A549 (cell line): ENCODE data around the gene PSMB5. TPM values are rescaled to one million over a fixed set of nuclear protein-coding genes. Genes with fewer than 3 reads are reported as not detected.

Source experiments
- ATAC-seq, 2 experiments: fragments of 200-7000 bp in 1 of 2; fragments of >200 bp in 1 of 2; cut with Nextera tagmentation in 1 of 2; cut with Tn5 transposase in 1 of 2; 3 replicates each; pipeline versions ENCODE4 v1.8.0 to v1.9.1; 2018 to 2020; ENCODE audit warnings: mild to moderate bottlenecking in 1 of 2, moderate library complexity in 1 of 2
- CTCF ChIA-PET: fragments of 300-600 bp; sonication (Branson Sonifier 250); formaldehyde crosslinking; extraction: SDS; loops from one replicate; lab custom pipeline; 2021; ENCODE audit warnings: antibody characterized with exemption, inconsistent platforms; lab: Yijun Ruan, JAX
- POLR2A ChIA-PET: fragments of 350-600 bp; formaldehyde crosslinking; extraction: SDS; loops from one replicate; lab custom pipeline; 2021; ENCODE audit warnings: antibody characterized with exemption, inconsistent platforms; lab: Yijun Ruan, JAX
- DNase-seq, 2 experiments: peaks; one replicate each; pipeline versions ENCODE4 v3.0.0 to v3.0.0-alpha.2; 2011 to 2016; ENCODE audit warnings: low read depth in 1 of 2, low spot score in 1 of 2
- FAIRE-seq: peaks from 2 replicates; lab custom pipeline; 2011; peaks lifted over from hg19 to GRCh38; lab: Jason Lieb, UNC
- H3K27ac ChIP-seq, 2 experiments: fragments of >200 bp; sonication (Bioruptor Twin); formaldehyde crosslinking; 3 replicates each; pipeline ENCODE4 v1.5.1; 2016 to 2017
- H3K4me1 ChIP-seq: fragments of >200 bp; sonication (Bioruptor Twin); formaldehyde crosslinking; 3 replicates; pipeline ENCODE4 v1.6.1; 2016
- H3K4me2 ChIP-seq: fragments of >200 bp; sonication (Bioruptor Twin); formaldehyde crosslinking; 3 replicates; pipeline ENCODE4 v1.6.1; 2016
- H3K4me3 ChIP-seq: fragments of >200 bp; sonication (Bioruptor Twin); formaldehyde crosslinking; 3 replicates; pipeline ENCODE4 v1.5.1; 2016
- H3K9me3 ChIP-seq: fragments of >200 bp; sonication (Bioruptor Twin); formaldehyde crosslinking; 3 replicates; pipeline ENCODE4 v1.6.1; 2016
- BHLHE40 ChIP-seq: IDR thresholded peaks from 2 replicates; pipeline ENCODE4 v1.6.1; 2012; ENCODE audit warnings: low read depth, low read length, inconsistent platforms
- CBX2 ChIP-seq: fragments of 200-600 bp; sonication (generic); IDR thresholded peaks from 2 replicates; pipeline ENCODE4 v1.6.1; 2016; ENCODE audit warnings: low read depth, mild to moderate bottlenecking, borderline replicate concordance
- EHMT2 ChIP-seq: fragments of 200-600 bp; sonication (generic); IDR thresholded peaks from 2 replicates; pipeline ENCODE4 v1.6.1; 2016; ENCODE audit warnings: antibody characterized with exemption, low read depth, mild to moderate bottlenecking, moderate library complexity
- FOSB ChIP-seq: fragments of 250-450 bp; sonication (Bioruptor Pico); IDR thresholded peaks from 2 replicates; pipeline ENCODE4 v1.5.0; 2020; ENCODE audit warnings: mild to moderate bottlenecking, moderate library complexity
- HDAC2 ChIP-seq: fragments of 200-600 bp; sonication (generic); IDR thresholded peaks from 2 replicates; pipeline ENCODE4 v1.6.1; 2016
- HES2 ChIP-seq: fragments of >200 bp; sonication (Bioruptor Twin); formaldehyde crosslinking; IDR thresholded peaks from 2 replicates; pipeline ENCODE4 v1.6.1; 2016
- HEYL ChIP-seq: fragments of 250-450 bp; sonication (Bioruptor Pico); IDR thresholded peaks from 2 replicates; pipeline ENCODE4 v1.8.0; 2021; ENCODE audit warnings: mild to moderate bottlenecking, moderate library complexity
- JUNB ChIP-seq: fragments of >200 bp; sonication (Bioruptor Twin); formaldehyde crosslinking; IDR thresholded peaks from 2 replicates; pipeline ENCODE4 v1.6.1; 2016
- MYC ChIP-seq: IDR thresholded peaks from 2 replicates; pipeline ENCODE4 v1.6.1; 2012; ENCODE audit warnings: mild to moderate bottlenecking, inconsistent platforms, low read length, improper control_type of control experiment, borderline replicate concordance
- PBX3 ChIP-seq: IDR thresholded peaks from 2 replicates; pipeline ENCODE4 v1.6.1; 2012
- PHF8 ChIP-seq: fragments of 200-600 bp; sonication (generic); IDR thresholded peaks from 2 replicates; pipeline ENCODE4 v1.6.1; 2016; ENCODE audit warnings: low read depth, mild to moderate bottlenecking, antibody characterized with exemption, moderate library complexity, borderline replicate concordance
- POLR2AphosphoS2 ChIP-seq: conservative IDR thresholded peaks from 2 replicates; pipeline ENCODE4 v1.6.1; 2012; ENCODE audit warnings: low read length, improper control_type of control experiment, inconsistent platforms
- RAD21 ChIP-seq, 2 experiments: fragments of >200 bp in 1 of 2; sonication (Bioruptor Twin) in 1 of 2; formaldehyde crosslinking in 1 of 2; IDR thresholded peaks in 1 of 2; conservative IDR thresholded peaks in 1 of 2; 2 replicates in 1 of 2; 3 replicates in 1 of 2; pipeline ENCODE4 v1.6.1; 2012 to 2018; ENCODE audit warnings: inconsistent platforms in 1 of 2
- RNF2 ChIP-seq: fragments of 200-600 bp; sonication (generic); IDR thresholded peaks from 2 replicates; pipeline ENCODE4 v1.6.1; 2016; ENCODE audit warnings: low read depth, mild to moderate bottlenecking, antibody characterized with exemption, moderate library complexity, borderline replicate concordance
- SREBF2 ChIP-seq: fragments of 450-650 bp; IDR thresholded peaks from 2 replicates; pipeline ENCODE4 v1.6.1; 2014; ENCODE audit warnings: mild to moderate bottlenecking, moderate library complexity
- TP53 ChIP-seq: fragments of 250-450 bp; sonication (Bioruptor Pico); IDR thresholded peaks from 2 replicates; pipeline ENCODE4 v1.5.0; 2021; ENCODE audit warnings: mild to moderate bottlenecking, moderate library complexity
- ZC3H11A ChIP-seq: fragments of 450-650 bp; IDR thresholded peaks from 2 replicates; pipeline ENCODE4 v1.6.1; 2014; ENCODE audit warnings: antibody characterized with exemption, mild to moderate bottlenecking
- ZSCAN20 ChIP-seq: fragments of 250-450 bp; sonication (Bioruptor Pico); IDR thresholded peaks from 2 replicates; pipeline ENCODE4 v1.8.0; 2022; ENCODE audit warnings: mild to moderate bottlenecking, moderate library complexity
- WGBS: methylation state at CpG from one replicate; pipeline ENCODE4 v1.1.6; 2017; ENCODE audit errors: missing lambda C conversion rate; 5-methylcytosine and 5-hydroxymethylcytosine counted together
- polyA plus RNA-seq, 4 experiments: library from polyadenylated mRNA; depleted of rRNA in 3 of 4; stranded (reverse); fragments of >200 nt; fragmentation: RNase III in 1 of 4; extraction: RNeasy Plus Mini Kit Qiagen cat#74134 plus additional on column Dnase treatment in 1 of 4; gene quantifications; 2 replicates in 3 of 4; 3 replicates in 1 of 4; pipeline ENCODE4 v1.2.3, GENCODE V29; 2011 to 2017
- TF ChIP-seq, protein P1 (sequence below): IDR thresholded peaks from 2 replicates; pipeline ENCODE4 v1.6.1; 2012
- TF ChIP-seq, protein P2 (sequence below): fragments of 150-350 bp; IDR thresholded peaks from 2 replicates; pipeline ENCODE4 v1.6.1; 2014; ENCODE audit warnings: low read depth, mild to moderate bottlenecking, low read length

The PSMB5 gene
- polyA plus RNA-seq, 2 of the 4 experiments (the other 2 are of a cell fraction), result 283 to 365 TPM

DNA sequence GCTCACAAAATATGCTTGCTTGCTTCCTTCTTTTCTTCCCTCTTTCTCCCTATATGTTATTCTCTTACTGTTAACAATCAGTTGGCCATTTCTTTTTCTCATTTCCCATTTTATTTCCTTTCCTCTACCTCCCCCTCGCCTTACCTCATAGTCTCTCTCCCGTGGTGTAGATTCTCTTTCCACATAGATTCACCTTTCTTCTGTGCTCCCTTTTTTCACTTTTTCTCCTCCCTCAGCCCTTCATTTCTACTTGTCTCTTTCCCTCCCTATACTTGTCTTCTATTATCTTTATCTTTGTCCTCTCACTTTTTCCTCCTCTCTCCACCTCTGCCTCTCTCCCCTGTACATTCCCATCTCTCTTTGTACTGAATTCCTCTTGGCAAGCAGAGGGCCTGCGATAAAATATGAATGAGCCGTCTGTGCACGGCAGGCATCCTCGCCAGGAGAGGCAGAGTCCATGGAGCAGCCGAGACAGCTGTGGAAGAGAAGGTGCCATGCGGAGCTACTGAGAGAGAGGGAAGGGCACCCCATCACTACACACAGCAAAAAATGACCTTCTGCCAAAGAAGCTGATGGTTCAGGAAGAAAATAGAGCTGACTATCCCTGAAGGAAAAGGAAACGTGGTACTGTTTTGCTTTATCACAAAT is 36.9 kb downstream of the PSMB5 start (continued):
- no peak for TF ChIP-seq HEYL (CRISPR knock-in tag)
- TF ChIP-seq PBX3, result no peak
- TF ChIP-seq, protein P1, sequence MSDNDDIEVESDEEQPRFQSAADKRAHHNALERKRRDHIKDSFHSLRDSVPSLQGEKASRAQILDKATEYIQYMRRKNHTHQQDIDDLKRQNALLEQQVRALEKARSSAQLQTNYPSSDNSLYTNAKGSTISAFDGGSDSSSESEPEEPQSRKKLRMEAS, result no peak

- no peak for ATAC-seq
- H3K4me2 ChIP-seq, result no peak overlapping the region
- TF ChIP-seq RNF2 (no peak), POLR2AphosphoS2 (no peak), SREBF2 (no peak), PHF8 (no peak), FOSB (no peak), BHLHE40 (no peak), CBX2 (no peak), JUNB (no peak), TP53 (CRISPR knock-in tag) (no peak), PBX3 (no peak)
- TF ChIP-seq, protein P2, sequence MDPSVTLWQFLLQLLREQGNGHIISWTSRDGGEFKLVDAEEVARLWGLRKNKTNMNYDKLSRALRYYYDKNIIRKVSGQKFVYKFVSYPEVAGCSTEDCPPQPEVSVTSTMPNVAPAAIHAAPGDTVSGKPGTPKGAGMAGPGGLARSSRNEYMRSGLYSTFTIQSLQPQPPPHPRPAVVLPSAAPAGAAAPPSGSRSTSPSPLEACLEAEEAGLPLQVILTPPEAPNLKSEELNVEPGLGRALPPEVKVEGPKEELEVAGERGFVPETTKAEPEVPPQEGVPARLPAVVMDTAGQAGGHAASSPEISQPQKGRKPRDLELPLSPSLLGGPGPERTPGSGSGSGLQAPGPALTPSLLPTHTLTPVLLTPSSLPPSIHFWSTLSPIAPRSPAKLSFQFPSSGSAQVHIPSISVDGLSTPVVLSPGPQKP, result no peak
- CTCF ChIA-PET, result interaction anchor here (1.1 to 34.0 kb wide), 10 partner anchors 11 to 114 kb away, joined by 3 to 1206 read pairs (median 32); partner anchors contain the start of genes AJUBA, CDH24, PRMT5 and PSMB11
- WGBS, result 76% methylated on average over 11 of the region's 11 CpGs
- H3K9me3 ChIP-seq, result no peaks in the 10 kb centered on the region
- no peak overlapping the region for H3K4me3 ChIP-seq
- POLR2A ChIA-PET, result interaction anchor here (0.6 to 4.2 kb wide), 3 partner anchors 10 to 114 kb away, joined by 5 to 27 read pairs (median 6); no protein-coding TSS in a partner anchor
- H3K27ac ChIP-seq, result no peak overlapping the region
- no peak for DNase-seq
- no peak for FAIRE-seq
- peaks cover 5% of the 10 kb centered on the region; the same call in 2 of the 3 replicates for H3K4me1 ChIP-seq
Observed at GRCh38 chr14:22996768-22997654, 37.7 kb downstream of the PSMB5 start.

GRCh38 chr14:22995889-22996625 is 38.6 kb downstream of the PSMB5 start:
- no peak for DNase-seq
- Histone ChIP-seq H3K4me3 (no peak overlapping the region), H3K4me2 (no peak overlapping the region), H3K4me1 (peaks cover 5% of the 10 kb centered on the region; the same call in 2 of the 3 replicates), H3K27ac (no peak overlapping the region), H3K9me3 (no peaks in the 10 kb centered on the region)
- ChIA-PET CTCF (interaction anchor here (1.0 to 34.0 kb wide), 19 partner anchors 11 to 426 kb away, joined by 3 to 1206 read pairs (median 6); partner anchors contain the start of genes ACIN1, AJUBA, C14orf119 and CDH24), POLR2A (interaction anchor here (1.3 to 4.2 kb wide), 3 partner anchors 11 to 67 kb away, joined by 3 to 27 read pairs (median 6); partner anchors contain the start of gene PRMT5)
- 93% methylated on average over 6 of the region's 9 CpGs for WGBS
- no peak for ATAC-seq
- no peak for FAIRE-seq
- TF ChIP-seq ZSCAN20 (no peak), ZC3H11A (no peak), MYC (no peak), HDAC2 (no peak), HES2 (no peak), RAD21 (conservative IDR thresholded peaks at IDR 0.05 in 1 of 2, IDR thresholded peaks at IDR 0.05 in 1 of 2) (no peak), JUNB (no peak), EHMT2 (no peak), PHF8 (no peak)
